Fibroblast of peridontal ligament (primary cell): ENCODE results near the gene RRM1.
"Not testable (repeated sequence)": the region's sequence is repeated elsewhere in the genome, so short reads cannot be mapped to it uniquely, and the experiment has no call there.

Experiments
- DNase-seq: peaks from one replicate; pipeline ENCODE4 v3.0.0-alpha.2; 2010; ENCODE audit errors: extremely low read depth

The RRM1 gene

DNA sequence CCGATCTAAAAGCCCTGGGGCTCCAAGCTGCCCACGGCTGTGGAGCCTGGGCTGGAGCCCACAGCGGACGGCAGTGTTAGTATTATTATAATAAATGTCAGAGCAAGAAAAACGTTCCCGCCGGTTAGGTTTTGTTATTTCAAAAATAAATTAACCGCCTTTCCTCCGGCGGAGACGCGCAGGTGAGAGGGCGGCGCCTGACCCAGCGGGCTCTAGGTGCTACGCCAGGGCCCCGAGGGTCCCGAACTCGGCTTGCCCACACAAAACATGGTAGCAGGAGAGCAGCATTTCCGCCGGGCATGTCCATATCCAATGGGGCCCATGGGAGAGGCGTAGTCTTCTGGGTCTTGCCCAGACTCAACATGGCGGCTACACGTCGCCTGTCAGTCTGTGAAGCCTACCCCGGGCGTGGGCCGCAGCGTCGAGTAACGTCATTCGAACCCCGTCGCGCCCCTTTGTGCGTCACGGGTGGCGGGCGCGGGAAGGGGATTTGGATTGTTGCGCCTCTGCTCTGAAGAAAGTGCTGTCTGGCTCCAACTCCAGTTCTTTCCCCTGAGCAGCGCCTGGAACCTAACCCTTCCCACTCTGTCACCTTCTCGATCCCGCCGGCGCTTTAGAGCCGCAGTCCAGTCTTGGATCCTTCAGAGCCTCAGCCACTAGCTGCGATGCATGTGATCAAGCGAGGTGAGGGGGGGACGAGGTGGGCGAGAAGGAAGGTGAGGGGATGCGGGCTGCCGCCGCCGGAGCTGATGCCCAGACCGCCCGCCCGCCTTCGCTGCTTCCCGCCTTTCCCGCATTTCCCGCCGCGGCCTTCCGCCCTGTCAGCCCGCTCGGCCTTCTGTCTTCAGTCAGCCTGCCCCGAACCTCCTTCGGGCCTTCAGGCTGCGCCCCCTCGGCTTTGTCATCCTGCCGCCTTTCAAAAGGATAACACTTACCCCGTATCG, at the start of gene RRM1:
Gene RRM1 (plus strand): TSS at position 452 of the 944 bp plus-strand sequence. CDS start 214 bp downstream, at position 666.
- DNase-seq: peak; percentile 95

DNA sequence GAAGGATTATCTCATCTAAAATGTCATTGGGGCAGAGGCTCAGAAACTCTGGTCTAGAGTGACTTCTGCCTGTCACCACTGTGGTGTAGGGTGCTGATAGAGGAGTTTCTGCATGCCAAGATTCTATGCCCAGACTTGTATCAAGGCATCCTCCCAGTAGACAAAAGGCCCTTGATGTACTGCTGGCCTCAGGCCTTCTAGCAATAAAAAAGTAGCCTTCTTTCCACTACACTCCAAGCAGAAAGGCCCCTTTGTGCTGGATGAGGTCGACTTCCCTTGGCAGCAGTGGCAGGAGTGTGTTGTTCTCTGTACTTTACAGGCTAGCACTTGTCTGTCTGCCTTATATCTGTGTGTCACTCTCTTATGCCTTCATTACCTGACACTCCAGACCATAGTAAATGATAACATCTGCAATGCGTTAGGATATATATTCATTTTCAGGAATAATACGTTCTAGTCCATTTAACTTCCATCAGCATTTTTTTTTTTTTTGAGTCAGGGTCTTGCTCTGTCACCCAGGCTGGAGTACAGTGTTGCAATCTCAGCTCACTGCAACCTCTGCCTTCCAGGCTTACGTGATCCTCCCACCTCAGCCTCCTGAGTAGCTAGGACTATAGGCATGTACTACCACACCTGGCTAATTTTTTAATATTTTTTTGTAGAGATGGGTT, 49.5 kb upstream of the RRM1 start:
- no peak for DNase-seq

DNA sequence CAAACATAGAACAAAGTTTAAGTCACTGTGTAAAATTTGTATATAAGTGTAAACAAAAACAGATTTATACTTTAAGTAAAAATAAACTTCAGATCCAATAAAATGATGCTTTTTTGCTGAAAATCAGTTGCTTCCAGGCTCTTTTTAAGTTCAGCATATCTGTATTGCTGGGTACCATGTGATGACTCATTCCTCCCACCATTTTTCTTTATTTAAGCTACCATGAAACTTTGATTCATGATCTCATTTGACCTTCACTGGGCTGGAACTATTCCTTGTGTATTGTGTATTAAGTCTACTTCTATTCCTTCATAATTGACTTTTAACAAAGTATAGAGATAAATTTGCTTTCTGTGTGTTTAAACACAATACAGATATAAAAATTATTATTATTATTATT, 46.3 kb upstream of the RRM1 start:
- DNase-seq: peak; percentile 33

DNA sequence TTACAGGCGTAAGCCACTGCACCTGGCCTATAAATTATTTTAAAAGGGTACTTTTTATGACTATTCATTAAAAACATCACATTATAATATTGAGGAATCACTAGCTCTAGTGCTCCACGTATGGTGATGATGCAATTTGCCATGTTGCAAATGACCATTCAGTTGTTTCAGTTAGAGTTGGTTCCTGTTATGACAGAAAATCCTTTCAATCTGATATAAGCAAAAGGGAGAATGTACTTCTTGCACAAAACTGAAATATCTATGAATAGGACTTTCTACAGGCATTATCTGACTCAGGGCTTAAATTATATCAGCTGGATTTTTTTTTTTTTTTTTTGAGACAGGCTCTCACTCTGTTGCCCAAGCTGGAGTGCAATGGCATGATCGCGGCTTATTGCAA, 45.6 kb upstream of the RRM1 start:
- DNase-seq: no peak

DNA sequence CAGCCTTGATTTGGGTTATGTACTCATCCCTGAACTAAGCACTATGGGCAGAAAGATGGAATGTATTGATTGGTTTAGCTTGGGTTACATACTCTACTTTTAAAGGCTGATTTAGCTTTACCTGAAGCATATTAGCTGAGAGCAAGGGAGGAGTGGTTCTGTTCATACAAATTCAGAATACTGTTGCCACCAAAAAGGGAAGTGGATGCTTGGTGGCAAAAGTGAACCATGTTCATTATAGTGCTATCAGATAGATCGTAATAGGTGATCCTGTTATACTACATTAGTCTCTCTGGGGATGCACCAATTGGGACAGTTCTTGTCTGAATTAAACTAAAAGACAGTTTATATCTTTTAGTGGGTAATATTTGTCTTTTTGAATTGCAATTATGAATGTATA, 44.5 kb upstream of the RRM1 start:
- DNase-seq: no peak

DNA sequence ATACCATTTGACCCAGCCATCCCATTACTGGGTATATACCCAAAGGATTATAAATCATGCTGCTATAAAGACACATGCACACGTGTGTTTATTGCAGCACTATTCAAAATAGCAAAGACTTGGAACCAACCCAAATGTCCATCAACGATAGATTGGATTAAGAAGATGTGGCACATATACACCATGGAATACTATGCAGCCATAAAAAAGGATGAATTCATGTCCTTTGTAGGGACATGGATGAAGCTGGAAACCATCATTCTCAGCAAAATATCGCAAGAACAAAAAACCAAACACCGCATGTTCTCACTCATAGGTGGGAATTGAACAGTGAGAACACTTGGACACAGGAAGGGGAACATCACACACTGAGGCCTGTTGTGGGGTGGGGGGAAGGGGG, 41.4 kb upstream of the RRM1 start:
- not testable (repeated sequence) for DNase-seq

DNA sequence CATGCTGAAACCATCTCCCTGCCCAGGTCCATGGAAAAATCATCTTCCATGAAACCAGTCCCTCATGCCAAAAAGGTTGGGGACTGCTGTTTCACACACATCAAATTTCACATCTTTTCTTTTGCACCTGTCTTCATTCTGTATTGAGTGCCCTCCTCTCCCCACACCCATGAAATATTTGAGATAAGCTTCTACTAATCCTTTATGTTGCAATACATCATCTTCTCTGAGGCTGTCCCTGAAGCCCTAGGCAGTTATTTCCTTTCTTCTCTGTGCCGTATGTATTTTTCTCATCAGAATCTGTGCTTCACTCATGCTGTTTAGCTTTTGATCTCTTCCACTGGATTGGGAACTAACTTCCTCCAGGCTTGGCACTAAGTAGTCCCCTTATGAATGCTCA, 40.0 kb upstream of the RRM1 start:
- DNase-seq: no peak

DNA sequence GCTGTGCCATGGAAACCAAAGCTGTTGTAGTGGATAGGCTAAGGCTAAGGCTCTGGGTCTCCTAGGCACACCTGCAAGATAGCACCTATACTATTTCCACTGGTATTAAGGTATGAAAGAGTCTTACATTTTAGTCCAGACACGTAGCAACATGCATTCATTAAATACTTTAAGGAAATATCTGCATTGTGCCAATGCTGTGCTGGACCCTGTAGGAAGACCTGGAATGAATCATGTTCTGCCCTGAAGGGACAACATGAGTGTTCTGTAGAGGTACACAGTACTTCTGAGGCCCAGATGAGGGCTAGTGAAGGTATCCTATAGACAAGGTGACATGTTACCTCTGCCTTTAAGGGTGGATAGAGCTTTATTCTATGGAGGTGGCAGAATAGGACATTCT, 35.2 kb upstream of the RRM1 start:
- DNase-seq: no peak

DNA sequence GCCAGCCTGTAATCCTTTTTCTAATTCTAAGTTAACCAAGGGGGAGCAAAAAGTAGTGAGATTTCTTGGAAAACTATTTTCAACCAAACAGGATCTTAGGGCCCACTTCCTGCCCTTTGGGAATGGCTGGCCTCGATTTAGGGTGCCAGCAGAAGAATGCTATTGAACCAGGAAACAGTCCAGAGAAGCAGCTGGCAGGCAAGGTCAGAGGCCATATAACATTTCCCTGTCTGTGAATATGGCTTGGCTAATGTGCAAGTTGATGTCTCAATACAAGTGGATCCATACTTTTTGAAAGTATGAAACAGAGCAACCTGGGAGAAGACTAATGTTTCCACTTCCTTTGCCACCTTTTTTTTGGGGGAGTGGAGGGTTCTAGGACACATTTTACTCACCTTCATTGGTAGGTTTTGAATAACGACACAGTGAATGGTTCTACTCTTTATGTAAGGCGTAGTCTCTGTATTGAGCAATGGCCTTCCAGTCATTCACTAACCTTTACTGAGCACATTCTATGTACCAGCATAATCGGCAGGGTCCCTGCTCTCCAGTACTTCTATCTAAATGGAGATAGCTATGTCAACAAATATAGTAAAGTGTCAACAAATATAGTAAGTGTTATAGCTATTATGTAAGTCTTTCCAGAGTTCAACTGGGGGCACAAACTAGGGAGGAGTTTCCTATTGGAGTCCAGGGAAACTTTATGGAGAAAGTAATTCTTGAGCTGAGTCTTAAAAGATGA, 34.2 kb upstream of the RRM1 start:
- DNase-seq: no peak

DNA sequence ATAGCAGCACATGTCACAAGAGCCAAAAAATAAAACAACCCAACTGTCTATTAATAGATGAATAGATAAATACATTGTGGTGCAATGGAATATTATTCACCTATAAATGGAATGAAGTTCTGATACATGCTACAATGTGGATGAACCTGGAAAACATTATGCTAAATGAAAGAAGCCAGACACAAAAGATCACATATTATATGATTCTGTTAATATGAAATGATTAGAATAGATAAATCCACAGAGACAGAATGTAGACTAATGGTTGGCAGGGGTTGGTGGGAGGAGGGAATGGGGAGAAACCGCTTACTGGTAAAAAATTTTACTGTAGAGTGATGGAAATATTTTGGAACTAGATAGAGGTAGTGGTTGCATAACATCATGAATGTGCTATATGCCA, 32.9 kb upstream of the RRM1 start:
- DNase-seq: no peak

DNA sequence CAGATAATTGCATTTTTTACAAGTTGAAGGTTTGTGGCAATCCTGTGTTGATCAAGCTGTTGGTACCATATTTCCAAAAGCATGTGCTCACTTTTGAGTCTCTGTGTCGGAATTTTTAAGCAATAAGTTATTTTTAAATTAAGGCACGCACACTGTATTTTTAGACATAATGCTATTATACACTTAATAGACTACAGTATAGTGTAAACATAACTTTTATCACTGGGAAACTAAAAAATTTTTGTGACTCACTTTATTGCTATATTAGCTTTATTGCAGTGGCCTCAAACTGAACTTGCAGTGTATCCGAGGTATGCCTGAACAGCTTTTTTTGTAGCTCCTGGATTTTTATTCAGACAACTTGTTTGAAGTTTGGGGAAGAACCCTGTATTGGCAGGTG, 31.3 kb upstream of the RRM1 start:
- DNase-seq: no peak

DNA sequence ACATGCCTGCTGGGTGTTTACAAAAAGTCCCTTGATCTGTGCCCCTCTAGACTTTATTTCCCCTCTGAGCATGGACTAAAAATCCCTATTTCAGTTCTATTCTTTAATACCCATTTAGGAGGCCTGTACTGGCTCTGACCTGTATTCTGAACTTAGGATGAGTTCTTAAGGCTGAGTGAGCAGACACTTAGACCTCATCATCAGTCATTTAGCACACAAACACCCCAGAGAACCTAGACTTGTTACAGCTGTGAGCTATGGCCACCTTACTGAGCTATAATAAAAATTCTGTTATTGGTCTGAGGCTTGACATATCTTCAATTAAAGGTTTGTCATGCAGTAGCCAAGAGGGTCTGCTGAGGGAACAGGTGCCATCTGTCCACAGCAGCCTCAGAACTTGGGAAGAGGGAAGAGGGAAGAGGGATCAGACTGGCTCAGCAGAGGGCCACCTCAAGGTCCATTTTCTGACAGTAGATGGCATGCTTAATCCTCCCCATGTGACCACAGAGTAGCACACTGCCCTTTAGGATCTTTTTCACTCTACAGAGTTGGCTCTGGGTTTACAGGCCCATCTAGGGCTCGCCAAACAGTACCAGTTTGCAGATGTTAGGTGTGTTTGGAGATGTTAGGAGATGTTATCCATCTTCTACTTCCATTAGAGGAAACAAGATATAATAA, 30.2 kb upstream of the RRM1 start:
- DNase-seq: no peak

DNA sequence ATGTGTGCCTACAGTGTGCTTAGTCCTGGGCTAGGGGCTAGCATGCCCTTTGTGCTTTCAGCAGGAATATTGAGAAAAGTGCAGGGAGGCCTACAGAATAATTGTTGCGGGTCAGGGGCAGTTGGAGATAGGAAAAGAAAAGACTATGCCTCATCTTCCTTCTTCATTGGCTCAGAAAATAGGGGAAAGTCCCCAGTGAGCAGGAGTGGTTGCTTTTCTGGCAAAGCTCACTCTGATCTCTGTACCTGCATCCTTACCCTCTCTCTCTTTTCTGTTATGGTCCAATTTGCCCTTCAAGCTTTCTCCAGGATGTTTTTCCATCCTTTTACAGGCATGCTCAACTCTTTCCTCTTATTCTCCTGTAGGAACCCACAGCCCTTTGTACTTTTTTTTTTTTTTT, 29.5 kb upstream of the RRM1 start:
- DNase-seq: no peak

DNA sequence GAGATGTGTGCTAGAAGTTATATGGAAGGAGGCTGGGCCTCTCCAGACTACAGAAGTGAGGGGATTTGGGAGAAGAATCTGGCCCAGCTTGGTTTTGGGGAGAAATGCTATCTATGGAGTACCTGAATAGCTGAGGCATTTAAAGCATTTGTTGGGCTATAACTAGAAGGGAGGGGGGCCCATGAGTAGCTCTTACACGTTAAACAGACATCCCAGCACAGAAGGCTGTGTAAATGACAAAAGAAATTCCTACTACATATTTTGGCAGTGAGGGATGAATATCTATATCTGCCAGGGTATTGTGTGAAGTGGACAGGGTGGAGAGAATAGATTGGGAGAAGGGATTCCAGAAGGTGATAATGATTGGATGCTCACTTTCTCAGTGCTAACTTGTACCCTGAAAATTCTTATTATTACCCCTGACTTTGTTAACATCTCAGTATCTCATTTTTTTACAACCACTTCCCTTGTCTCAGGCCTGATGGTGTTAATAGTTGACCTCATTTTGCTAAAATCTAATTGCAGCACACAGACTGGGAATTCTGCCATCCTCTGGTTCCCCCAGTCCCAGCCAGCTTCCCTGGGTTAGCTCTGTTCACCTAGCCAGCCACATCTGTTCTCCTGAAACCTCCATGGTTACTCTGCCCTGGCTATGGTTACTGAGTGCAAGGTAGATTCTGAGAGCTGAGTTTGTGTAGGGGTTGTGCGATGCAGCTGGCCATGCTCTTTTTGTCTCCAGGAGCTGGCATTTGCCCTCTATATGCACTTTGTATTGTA, 28.8 kb upstream of the RRM1 start:
- no peak for DNase-seq

DNA sequence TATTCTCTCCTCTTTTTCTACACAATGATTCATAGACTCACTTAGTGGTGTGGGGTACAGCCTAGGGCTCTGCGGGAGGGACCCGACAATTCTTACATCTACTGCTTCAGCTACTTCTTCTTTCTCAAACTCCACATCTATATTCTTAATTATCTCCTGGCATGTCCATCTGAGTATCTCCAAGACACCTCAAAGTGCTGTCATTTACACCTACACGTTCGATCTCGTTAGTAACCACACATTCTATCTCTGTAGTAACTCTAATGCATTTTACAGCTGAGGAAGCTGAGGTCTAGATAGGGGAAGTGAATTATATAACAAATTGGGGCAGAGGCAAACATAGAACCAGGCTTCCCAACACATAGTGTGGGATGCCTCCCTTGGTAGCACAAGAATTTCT, 27.7 kb upstream of the RRM1 start:
- DNase-seq: no peak

DNA sequence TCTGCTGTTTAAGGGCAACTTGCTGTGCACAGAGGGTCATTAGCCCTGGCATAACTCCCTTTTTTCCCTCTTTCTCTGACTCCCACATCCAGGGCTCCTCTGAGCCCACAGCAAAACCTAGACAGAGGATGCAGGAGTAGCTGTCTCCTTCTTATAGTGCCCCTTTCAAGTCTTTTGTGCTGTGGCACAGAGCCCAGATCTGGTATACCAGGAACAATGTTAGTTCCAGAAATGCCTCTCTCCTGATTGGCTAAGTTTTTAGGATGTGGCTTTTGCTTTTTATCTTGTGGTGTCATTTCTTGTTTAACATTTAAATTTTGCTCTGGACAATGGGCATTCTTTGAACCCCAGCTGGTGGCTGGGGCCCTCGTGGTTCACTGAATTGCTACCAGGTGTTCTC, 25.6 kb upstream of the RRM1 start:
- DNase-seq: peak; percentile 49

DNA sequence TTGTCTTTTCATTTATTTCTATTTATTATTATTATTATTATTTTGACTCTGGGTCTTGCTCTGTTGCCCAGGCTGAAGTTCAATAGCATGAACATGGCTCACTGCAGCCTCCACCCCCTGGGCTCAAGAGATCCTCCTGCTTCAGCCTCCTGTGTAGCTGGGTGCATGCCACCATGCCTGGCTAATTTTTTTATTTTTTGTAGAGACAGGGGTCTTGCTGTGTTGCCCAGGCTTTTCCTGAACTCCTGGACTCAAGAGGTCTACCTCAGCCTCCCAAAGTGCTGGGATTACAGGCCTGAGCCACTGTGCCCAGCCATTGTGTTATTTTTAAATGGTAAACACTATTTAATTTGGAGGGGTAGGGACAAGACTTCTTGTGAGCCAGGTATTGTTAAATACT, 23.3 kb upstream of the RRM1 start:
- no peak for DNase-seq

DNA sequence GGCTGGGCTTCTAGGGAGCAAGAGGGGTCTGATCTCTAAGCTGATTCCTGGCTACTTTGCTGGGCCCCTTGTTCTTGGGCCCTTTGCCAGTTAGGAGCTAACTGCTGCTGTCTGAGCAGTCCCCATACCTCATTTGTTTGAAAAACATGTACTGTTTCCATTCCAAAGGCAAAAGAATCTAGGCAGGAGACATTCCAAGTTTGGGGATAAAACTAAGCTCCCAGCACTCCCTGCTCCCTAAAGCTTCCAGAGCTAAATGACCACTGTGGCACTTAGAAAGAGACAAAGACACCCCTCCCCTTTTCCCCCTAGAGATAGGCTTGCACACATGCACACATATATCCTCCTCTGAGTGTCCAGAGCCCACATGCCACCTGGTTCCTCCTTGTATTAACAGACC, 22.7 kb upstream of the RRM1 start:
- DNase-seq: no peak

DNA sequence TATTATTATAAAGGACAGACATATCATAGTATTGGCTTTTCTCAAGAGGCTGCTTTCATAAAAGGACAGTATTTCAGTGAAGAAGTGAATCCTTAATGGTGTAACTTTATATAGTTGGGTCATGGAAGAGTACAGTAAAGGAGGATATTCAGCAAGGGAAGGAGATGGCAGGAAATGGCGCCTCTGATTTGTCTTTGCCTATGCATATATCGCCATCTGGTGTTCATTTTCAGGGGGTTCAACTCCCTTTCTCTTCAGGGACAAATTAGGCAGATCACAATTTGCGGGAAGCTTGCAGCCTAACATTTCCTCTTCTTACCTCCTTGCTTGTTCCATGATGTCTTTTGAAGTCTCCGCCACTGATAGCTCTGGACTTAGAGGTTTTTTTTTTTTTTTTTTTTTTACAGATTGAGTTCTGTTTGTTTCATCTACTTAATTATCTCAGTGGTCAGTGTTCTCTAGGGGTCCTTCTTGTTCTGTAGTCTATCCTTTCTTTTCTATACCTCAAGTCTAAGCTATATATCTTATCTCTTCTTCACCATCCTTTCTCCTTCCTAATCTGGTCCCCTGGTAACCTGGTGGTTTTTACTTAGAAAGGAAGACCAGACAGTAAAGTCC, 21.8 kb upstream of the RRM1 start:
- peak; percentile 90 for DNase-seq

DNA sequence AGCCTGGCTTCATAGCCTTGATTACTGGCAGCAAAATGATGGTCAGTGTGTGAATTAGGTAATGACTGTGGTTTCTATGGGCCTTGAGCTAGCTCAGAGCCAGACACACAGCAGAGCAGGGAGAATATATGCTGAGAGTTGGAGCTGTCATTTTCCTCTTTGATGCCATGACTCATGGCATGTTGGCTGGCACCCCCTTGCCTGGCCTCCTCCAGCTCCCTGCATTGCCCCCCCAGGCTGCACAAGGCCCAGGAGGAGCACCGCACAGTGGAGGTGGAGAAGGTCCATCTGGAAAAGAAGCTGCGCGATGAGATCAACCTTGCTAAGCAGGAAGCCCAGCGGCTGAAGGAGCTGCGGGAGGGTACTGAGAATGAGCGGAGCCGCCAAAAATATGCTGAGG, 20.3 kb upstream of the RRM1 start:
- peak; percentile 18 for DNase-seq

DNA sequence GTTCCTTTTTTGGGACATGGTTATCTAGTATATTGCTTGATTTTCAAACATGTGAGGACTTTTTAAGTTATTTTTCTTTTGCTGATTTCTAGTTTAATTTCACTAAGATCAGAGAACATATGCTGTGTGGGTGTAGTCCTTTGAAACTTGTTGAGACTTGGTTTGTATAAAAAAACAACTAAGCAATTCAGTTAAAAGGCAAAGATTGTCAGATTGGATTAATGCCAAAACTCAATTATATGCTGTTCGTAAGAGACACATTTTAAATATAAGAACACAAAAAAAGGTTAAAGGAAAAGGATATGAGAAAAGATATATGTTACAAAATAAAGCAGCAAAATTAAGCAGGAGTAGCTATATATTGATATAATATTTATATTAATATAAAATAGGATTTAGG, 17.8 kb upstream of the RRM1 start:
- no peak for DNase-seq
